Activated CD4-positive, alpha-beta T cell treated with anti-CD3 and anti-CD28 coated beads, Interleukin-2, amount 50 U/mL, for 4 hours (primary cell): Measurements from ENCODE around the gene KRTAP24-1.

Source experiments
- DNase-seq, 2 experiments: peaks; one replicate each; pipeline ENCODE4 v3.0.0-alpha.2; 2020

KRTAP24-1 gene

GRCh38 chr21:30233228-30234020 lies 49.3 kb downstream of the KRTAP24-1 start:
- DNase-seq = no peak

GRCh38 chr21:30232011-30232410 lies 50.7 kb downstream of the KRTAP24-1 start:
- DNase-seq = no peak
